ENCODE results near the gene HES7. TPM values are rescaled to one million over a fixed set of nuclear protein-coding genes. Genes with fewer than 3 reads are reported as not detected.
A peak's percentile ranks its signal among the peaks of the same experiment; 100 is the strongest.

HES7 gene
- total RNA-seq, 2 experiments from 2014 or later: 2.5 to 2.8 TPM

GRCh38 chr17:8161289-8162232 lies 37.7 kb upstream of the HES7 start:
- Mint-ChIP-seq H3K4me3 (peak overlapping the region; percentile 86), H3K27ac (peak overlapping the region; percentile 92), H3K27me3 (no peaks in the 10 kb centered on the region), H3K4me1 (ENCODE audit: low read depth) (peaks cover 52% of the 10 kb centered on the region), H3K9me3 (no peaks in the 10 kb centered on the region), H3K36me3 (peaks cover 24% of the 10 kb centered on the region)
- peak; percentile 35 for DNase-seq
- ChIA-PET POLR2A (interaction anchor here (0.9 to 4.5 kb wide), 4 partner anchors 11 to 215 kb away, joined by 3 to 146 read pairs (median 4); no protein-coding TSS in a partner anchor), CTCF (interaction anchor here (1.1 to 8.7 kb wide), 6 partner anchors 11 to 60 kb away, joined by 3 to 62 read pairs (median 6); partner anchors contain the start of genes ALOXE3 and HES7)
- intact Hi-C loops (cut with micrococcal nuclease): no loop called here

GRCh38 chr17:8160741-8161221 lies 36.9 kb upstream of the HES7 start:
- ChIA-PET CTCF (interaction anchor here (1.1 to 8.7 kb wide), 6 partner anchors 10 to 60 kb away, joined by 3 to 62 read pairs (median 6); partner anchors contain the start of genes ALOXE3 and HES7), POLR2A (interaction anchor here (0.7 to 4.5 kb wide), 5 partner anchors 12 to 216 kb away, joined by 3 to 146 read pairs (median 3); no protein-coding TSS in a partner anchor)
- Mint-ChIP-seq H3K27me3 (no peaks in the 10 kb centered on the region), H3K36me3 (peaks cover 24% of the 10 kb centered on the region), H3K9me3 (no peaks in the 10 kb centered on the region), H3K4me1 (ENCODE audit: low read depth) (peaks cover 52% of the 10 kb centered on the region), H3K4me3 (peak overlapping the region; percentile 86), H3K27ac (peak overlapping the region; percentile 92)
- DNase-seq: peak; percentile 43
- intact Hi-C loops (cut with micrococcal nuclease): no loop called here

GRCh38 chr17:8160224-8160577 lies 36.3 kb upstream of the HES7 start:
- DNase-seq: no peak
- Mint-ChIP-seq H3K27ac (peak overlapping the region; percentile 92), H3K4me3 (no peak overlapping the region), H3K27me3 (no peaks in the 10 kb centered on the region), H3K4me1 (ENCODE audit: low read depth) (peaks cover 56% of the 10 kb centered on the region), H3K9me3 (no peaks in the 10 kb centered on the region), H3K36me3 (peaks cover 24% of the 10 kb centered on the region)
- ChIA-PET POLR2A (interaction anchor here (0.7 to 1.5 kb wide), 2 partner anchors 22 to 28 kb away, joined by 3 to 6 read pairs; no protein-coding TSS in a partner anchor), CTCF (interaction anchor here (0.5 to 8.7 kb wide), 4 partner anchors 21 to 99 kb away, joined by 3 to 62 read pairs (median 24); partner anchors contain the start of gene ALOXE3)
- intact Hi-C loops (cut with micrococcal nuclease): no loop called here

GRCh38 chr17:8159459-8160223 lies 35.7 kb upstream of the HES7 start:
- Mint-ChIP-seq H3K27ac (peak overlapping the region; percentile 92), H3K4me1 (ENCODE audit: low read depth) (peaks cover 56% of the 10 kb centered on the region), H3K4me3 (no peak overlapping the region), H3K9me3 (no peaks in the 10 kb centered on the region), H3K27me3 (no peaks in the 10 kb centered on the region), H3K36me3 (peaks cover 24% of the 10 kb centered on the region)
- POLR2A ChIA-PET: interaction anchor here (1.2 to 2.1 kb wide), 3 partner anchors 14 to 22 kb away, joined by 3 to 21 read pairs (median 6); partner anchors contain the start of gene TMEM107
- CTCF ChIA-PET: interaction anchor here (0.5 to 8.7 kb wide), 10 partner anchors 9 to 98 kb away, joined by 3 to 62 read pairs (median 6); partner anchors contain the start of genes ALOXE3 and BORCS6
- DNase-seq: no peak
- intact Hi-C loops (cut with micrococcal nuclease): loop anchor here (5.0 kb wide), 1 partner anchor 317 kb away; no protein-coding TSS in a partner anchor

GRCh38 chr17:8159032-8159400 lies 35.1 kb upstream of the HES7 start:
- intact Hi-C loops (cut with micrococcal nuclease): loop anchor here (5.0 kb wide), 1 partner anchor 317 kb away; no protein-coding TSS in a partner anchor
- Mint-ChIP-seq H3K36me3 (peaks cover 24% of the 10 kb centered on the region), H3K4me3 (no peak overlapping the region), H3K27me3 (no peaks in the 10 kb centered on the region), H3K9me3 (no peaks in the 10 kb centered on the region), H3K4me1 (ENCODE audit: low read depth) (peaks cover 56% of the 10 kb centered on the region), H3K27ac (peak overlapping the region; percentile 92)
- CTCF ChIA-PET: interaction anchor here (0.8 to 8.7 kb wide), 11 partner anchors 8 to 98 kb away, joined by 4 to 62 read pairs (median 6); partner anchors contain the start of genes ALOXE3, BORCS6 and HES7
- POLR2A ChIA-PET: interaction anchor here (1.2 to 2.1 kb wide), 2 partner anchors 14 to 17 kb away, joined by 3 to 21 read pairs; partner anchors contain the start of gene TMEM107
- DNase-seq: no peak

- Mint-ChIP-seq H3K27me3 (no peaks in the 10 kb centered on the region), H3K27ac (peak overlapping the region; percentile 80), H3K36me3 (peaks cover 24% of the 10 kb centered on the region), H3K4me1 (ENCODE audit: low read depth) (peaks cover 55% of the 10 kb centered on the region), H3K9me3 (no peaks in the 10 kb centered on the region), H3K4me3 (peak overlapping the region; percentile 1)
- ChIA-PET CTCF (interaction anchor here (0.6 to 8.7 kb wide), 15 partner anchors 8 to 142 kb away, joined by 3 to 62 read pairs (median 6); partner anchors contain the start of genes ALOXE3, BORCS6 and HES7), POLR2A (interaction anchor here (0.6 to 2.1 kb wide), 3 partner anchors 15 to 34 kb away, joined by 3 to 21 read pairs (median 7); partner anchors contain the start of genes HES7 and TMEM107)
- intact Hi-C loops (cut with micrococcal nuclease): loop anchor here (5.0 kb wide), 1 partner anchor 316 kb away; no protein-coding TSS in a partner anchor
- peak; percentile 93 for DNase-seq
Observed at GRCh38 chr17:8158267-8159031, 34.5 kb upstream of the HES7 start.

GRCh38 chr17:8156246-8156992 lies 32.5 kb upstream of the HES7 start:
- Mint-ChIP-seq H3K36me3 (peaks cover 17% of the 10 kb centered on the region), H3K9me3 (no peaks in the 10 kb centered on the region)
- intact Hi-C loops (cut with micrococcal nuclease): loop anchor here (1.0 to 5.0 kb wide), 8 partner anchors 8 to 314 kb away; partner anchors contain the start of gene CTC1

GRCh38 chr17:8155996-8156245 lies 32.0 kb upstream of the HES7 start:
- peaks cover 12% of the 10 kb centered on the region for H3K36me3 Mint-ChIP-seq
- CTCF ChIA-PET: interaction anchor here (1.0 to 8.7 kb wide), 8 partner anchors 16 to 145 kb away, joined by 3 to 62 read pairs (median 6); partner anchors contain the start of gene ALOXE3

More at GRCh38 chr17:8156246-8156992, 32.5 kb upstream of the HES7 start:
- Mint-ChIP-seq H3K4me3 (no peak overlapping the region), H3K27ac (no peak overlapping the region), H3K27me3 (no peaks in the 10 kb centered on the region), H3K4me1 (ENCODE audit: low read depth) (peaks cover 56% of the 10 kb centered on the region)
- peak; percentile 100 for DNase-seq
- ChIA-PET CTCF (interaction anchor here (1.0 to 8.7 kb wide), 10 partner anchors 13 to 145 kb away, joined by 3 to 62 read pairs (median 4); partner anchors contain the start of genes ALOXE3 and TMEM107), POLR2A (interaction anchor here (0.9 to 4.5 kb wide), 16 partner anchors 11 to 468 kb away, joined by 3 to 95 read pairs (median 4); partner anchors contain the start of genes CTC1, HES7, TMEM107 and WRAP53)

GRCh38 chr17:8155231-8155995 lies 31.5 kb upstream of the HES7 start:
- CTCF ChIA-PET: interaction anchor here (1.1 to 8.7 kb wide), 6 partner anchors 16 to 45 kb away, joined by 3 to 62 read pairs (median 8); partner anchors contain the start of gene ALOXE3
- peaks cover 49% of the 10 kb centered on the region for H3K4me1 Mint-ChIP-seq (ENCODE audit: low read depth)
- DNase-seq: no peak
- intact Hi-C loops (cut with micrococcal nuclease): loop anchor here (5.0 kb wide), 1 partner anchor 313 kb away; no protein-coding TSS in a partner anchor
- no peak overlapping the region for H3K4me3 Mint-ChIP-seq
- no peaks in the 10 kb centered on the region for H3K27me3 Mint-ChIP-seq
- no peak overlapping the region for H3K27ac Mint-ChIP-seq
- POLR2A ChIA-PET: interaction anchor here (0.5 to 4.5 kb wide), 13 partner anchors 9 to 243 kb away, joined by 3 to 95 read pairs (median 4); partner anchors contain the start of genes CTC1, HES7 and TMEM107
- H3K36me3 Mint-ChIP-seq: peaks cover 7% of the 10 kb centered on the region
- H3K9me3 Mint-ChIP-seq: no peaks in the 10 kb centered on the region

More at GRCh38 chr17:8155996-8156245, 32.0 kb upstream of the HES7 start:
- H3K4me3 Mint-ChIP-seq: no peak overlapping the region
- POLR2A ChIA-PET: interaction anchor here (0.9 to 4.5 kb wide), 13 partner anchors 8 to 228 kb away, joined by 3 to 95 read pairs (median 4); partner anchors contain the start of genes CTC1, HES7 and TMEM107
- H3K4me1 Mint-ChIP-seq (ENCODE audit: low read depth): peaks cover 51% of the 10 kb centered on the region
- no peak overlapping the region for H3K27ac Mint-ChIP-seq
- no peaks in the 10 kb centered on the region for H3K27me3 Mint-ChIP-seq
- intact Hi-C loops (cut with micrococcal nuclease): loop anchor here (1.0 to 5.0 kb wide), 8 partner anchors 8 to 314 kb away; partner anchors contain the start of gene CTC1
- no peak for DNase-seq
- no peaks in the 10 kb centered on the region for H3K9me3 Mint-ChIP-seq
